Inflammatory macrophage treated with lipopolysaccharide for 4 hours (primary cell): ENCODE data around the gene SMARCC1.
A peak's percentile ranks its signal among the peaks of the same experiment; 100 is the strongest.

Source experiments
- DNase-seq: peaks from one replicate; pipeline ENCODE4 v3.0.0-alpha.2; 2020

Gene SMARCC1

DNA sequence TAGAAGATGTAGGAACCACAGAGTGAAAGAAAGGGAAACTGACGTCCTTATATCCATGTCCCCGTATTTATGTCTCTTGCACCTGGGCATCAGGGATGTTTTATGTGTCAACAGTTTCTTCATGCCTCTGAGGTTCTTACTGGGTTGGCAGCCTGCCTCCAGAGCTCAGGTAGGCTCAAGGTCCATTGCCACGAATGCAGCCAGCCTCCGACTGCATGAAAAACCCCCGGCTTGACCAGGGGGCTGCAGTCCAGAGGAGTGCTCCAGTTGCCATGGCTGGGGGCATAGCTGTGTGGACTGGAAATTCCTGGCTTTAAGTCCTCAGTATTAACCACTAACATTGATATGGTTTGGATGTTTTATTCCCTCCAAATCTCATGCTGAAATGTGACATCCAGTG lies 200.3 kb downstream of the SMARCC1 start:
- no peak for DNase-seq

DNA sequence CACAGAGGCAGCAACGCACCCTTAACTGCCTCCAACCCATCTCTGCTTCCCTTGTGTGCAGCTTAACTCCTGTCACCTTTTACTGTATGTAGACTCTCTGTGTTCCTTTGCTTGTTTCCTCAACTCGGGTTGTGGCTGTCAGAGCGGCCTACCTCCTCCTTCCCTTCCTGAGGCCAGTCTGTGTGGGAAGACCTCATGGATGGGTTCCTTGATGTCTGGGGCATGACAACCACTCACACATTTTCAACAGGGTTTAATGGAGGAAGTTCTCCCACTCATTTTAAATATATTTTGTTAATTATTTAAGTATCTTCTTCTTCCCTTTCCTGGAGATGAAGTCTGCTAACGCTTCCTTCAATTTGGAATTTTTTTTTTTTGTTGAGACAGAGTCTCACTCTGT lies 201.2 kb downstream of the SMARCC1 start:
- DNase-seq: peak; percentile 30

GRCh38 chr3:47579875-47580274 lies 201.8 kb downstream of the SMARCC1 start:
- DNase-seq: no peak

- DNase-seq: peak; percentile 11
These were observed 202.7 kb downstream of the SMARCC1 start, which contains the start of gene CSPG5 for GRCh38 chr3:47578691-47579632. TSS of gene CSPG5 (minus strand) at chr3:47578865. CDS start at chr3:47578693, 172 bp downstream.

GRCh38 chr3:47578119-47578632 lies 203.5 kb downstream of the SMARCC1 start:
- DNase-seq: peak; percentile 3

- peak; percentile 7 for DNase-seq
These were observed 204.0 kb downstream of the SMARCC1 start for GRCh38 chr3:47577583-47578118.

GRCh38 chr3:47573190-47574172 lies 208.2 kb downstream of the SMARCC1 start:
- no peak for DNase-seq

- no peak for DNase-seq
These were observed 210.1 kb downstream of the SMARCC1 start for GRCh38 chr3:47571391-47572175.

GRCh38 chr3:47568901-47569300 lies 212.8 kb downstream of the SMARCC1 start:
- no peak for DNase-seq

DNA sequence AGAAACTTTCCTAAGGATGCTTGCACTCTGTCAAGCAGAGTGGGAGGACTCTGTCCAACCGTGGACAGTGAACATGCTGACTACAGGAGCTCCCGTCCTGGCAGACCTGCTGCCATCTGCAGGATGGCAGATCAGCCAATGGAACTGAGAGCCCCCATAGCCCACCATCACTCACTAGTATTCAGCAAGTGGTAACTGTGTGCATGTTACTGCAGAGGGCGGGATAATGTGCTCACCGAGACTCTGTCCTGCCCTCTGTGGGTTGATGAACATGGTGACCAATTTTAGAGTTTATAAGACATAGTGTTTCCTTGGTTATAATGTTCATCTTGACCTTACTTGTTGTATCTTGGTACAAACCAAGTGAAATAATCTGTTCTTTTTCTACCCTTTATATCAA lies 214.5 kb downstream of the SMARCC1 start:
- no peak for DNase-seq

GRCh38 chr3:47566667-47567066 lies 215.0 kb downstream of the SMARCC1 start:
- no peak for DNase-seq

DNA sequence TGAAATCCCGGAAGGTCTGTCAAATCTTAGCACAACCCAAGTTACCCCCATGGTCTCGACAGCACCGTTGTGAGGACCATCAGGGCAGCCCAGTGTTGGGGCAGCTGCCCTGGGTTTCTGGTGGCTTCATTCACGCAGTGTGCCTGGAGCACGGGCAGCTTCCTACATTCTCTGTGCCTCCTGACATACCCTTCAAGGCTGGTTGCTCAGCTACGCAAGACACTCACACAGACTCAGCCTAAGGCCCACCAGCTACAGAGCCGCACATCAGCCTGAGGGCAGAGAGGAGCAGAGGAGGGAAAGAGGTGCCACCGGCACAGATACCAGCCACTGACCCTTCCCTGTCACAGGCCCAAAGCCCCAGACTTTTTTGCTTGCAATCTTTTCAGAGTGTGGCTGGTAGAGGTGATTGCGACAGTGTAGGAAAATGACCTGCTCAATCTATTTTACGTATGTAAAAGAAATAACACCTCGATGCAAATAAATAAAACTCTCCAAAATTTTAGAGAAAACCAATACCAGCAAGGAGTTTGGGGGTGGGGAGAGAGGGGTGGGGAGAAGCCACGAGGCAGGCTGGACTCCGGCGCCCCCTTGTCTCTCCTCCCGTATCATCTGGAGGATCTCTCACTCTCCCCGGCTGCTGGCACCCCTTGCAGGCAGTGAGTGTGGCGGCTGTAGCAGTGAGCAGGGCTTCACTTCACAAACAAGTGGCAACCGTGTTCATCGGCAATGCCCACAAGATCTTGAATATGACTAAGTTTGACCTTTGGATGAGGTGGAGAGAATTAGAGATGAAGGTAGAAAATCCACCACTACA lies 215.8 kb downstream of the SMARCC1 start:
- DNase-seq: no peak

GRCh38 chr3:47556351-47556750 lies 225.3 kb downstream of the SMARCC1 start:
- DNase-seq: no peak

- no peak for DNase-seq
These were observed 227.4 kb downstream of the SMARCC1 start for GRCh38 chr3:47554335-47554734.

- DNase-seq: no peak
These were observed 228.3 kb downstream of the SMARCC1 start for GRCh38 chr3:47553407-47553806.

DNA sequence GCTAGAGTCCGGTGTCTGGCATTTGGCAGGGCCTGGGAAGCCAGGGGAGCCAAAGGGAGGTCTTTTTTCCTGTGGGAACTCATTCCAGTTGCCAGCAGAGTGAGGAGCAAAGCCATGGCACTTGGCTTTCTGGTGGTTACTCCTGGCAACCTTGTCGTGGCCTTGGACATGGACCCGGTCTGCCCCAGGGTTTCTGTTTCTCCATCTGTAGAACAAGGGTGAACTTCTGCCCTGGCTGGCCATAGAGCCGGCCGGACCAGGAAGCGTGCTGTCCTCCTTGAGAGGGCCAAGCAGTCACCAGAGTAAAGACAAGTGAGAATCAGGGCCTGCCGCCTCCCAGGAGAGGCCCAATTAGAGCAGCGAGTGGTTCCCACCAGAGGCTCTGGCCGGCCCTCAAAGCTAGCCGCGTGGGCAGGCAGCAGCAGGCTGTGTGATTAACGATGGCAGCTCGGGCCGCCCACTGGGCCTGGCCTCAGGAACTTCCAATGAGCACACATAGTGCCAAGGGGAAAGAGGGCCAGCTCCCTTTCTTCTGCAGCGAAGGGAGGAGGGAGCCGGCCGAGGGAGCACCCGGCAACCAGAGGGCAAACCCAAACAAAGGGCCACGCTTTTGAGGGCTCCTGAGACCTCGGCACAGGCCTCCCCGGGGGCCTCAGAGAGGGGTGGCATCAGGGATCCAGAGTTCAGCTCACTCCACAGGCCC lies 239.1 kb downstream of the SMARCC1 start:
- no peak for DNase-seq

DNA sequence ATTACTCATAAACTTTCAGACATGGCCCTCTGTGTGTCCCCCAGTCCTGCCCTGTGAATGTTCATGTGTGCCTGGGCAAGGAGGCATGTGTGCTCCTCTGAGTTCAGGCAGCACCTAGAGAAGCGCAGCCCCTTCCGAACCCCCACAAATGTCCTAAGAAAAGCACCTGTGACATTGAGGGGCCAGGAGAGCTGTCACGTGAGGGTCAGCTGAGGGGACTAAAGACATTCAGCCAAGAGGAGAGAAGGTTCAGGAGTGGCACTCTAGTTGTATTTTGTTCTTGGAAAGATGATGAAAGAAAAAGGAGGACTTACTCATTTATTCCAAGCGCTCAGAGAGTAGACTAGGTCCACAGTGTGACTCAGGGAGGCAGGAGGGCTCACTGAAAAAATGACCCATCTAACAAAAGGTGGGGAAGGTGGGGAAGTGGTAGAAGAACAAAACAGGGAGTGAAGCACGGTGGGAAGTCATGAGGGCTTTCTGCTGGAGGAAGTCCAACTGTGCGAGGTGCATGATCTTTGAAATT lies 240.0 kb downstream of the SMARCC1 start:
- no peak for DNase-seq

DNA sequence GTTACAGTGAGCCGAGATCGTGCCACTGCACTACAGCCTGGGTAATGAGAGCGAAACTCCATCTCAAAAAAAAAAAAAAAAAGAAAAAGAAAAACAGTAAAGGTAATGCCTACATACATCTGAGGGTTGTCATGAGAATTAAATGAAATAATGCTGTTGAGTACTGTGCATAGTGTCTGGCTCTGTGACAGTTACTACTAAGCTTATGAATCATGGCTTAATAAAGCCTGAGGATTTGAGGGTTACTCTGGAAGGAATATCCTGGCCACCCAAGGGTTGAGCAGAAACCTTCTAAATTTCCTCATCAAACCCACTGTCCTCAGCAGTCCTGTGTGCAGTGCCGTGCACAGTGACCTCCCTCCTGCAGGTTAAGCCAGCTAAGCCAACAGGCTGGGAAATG lies 241.4 kb downstream of the SMARCC1 start:
- no peak for DNase-seq

- no peak for DNase-seq
These were observed 244.7 kb downstream of the SMARCC1 start for GRCh38 chr3:47536967-47537366.

GRCh38 chr3:47536221-47536891 lies 245.3 kb downstream of the SMARCC1 start:
- no peak for DNase-seq
